Esophagus squamous epithelium (tissue), 5 donors: Measurements from ENCODE around the gene CNTNAP3B. TPM values are rescaled to one million over a fixed set of nuclear protein-coding genes. Genes with fewer than 3 reads are reported as not detected.
"Not testable (repeated sequence)": the region's sequence is repeated elsewhere in the genome, so short reads cannot be mapped to it uniquely, and the experiment has no call there.

Experiments
- DNase-seq: peaks from one replicate; lab custom pipeline; 2025; lab: John Stamatoyannopoulos, UW
- H3K27ac ChIP-seq, 4 donors: fragments of 200-600 bp; sonication (generic); one replicate each; pipeline ENCODE4 v1.5.1; 2016 to 2019; ENCODE audit warnings: mild to moderate bottlenecking in 1 of 4
- H3K27me3 ChIP-seq, 4 donors: fragments of 200-600 bp; sonication (generic); 1 replicate in 3 of 4; 2 replicates in 1 of 4; pipeline versions ENCODE4 v1.5.1 to v1.6.0; 2017 to 2021; ENCODE audit warnings: antibody characterized with exemption in 1 of 4
- H3K36me3 ChIP-seq, 3 donors: fragments of 200-600 bp; sonication (generic); one replicate each; pipeline ENCODE4 v1.5.1; 2016 to 2019
- H3K4me1 ChIP-seq, 3 donors: fragments of 200-600 bp; sonication (generic); one replicate each; pipeline ENCODE4 v1.5.1; 2017 to 2019
- H3K4me3 ChIP-seq, 4 donors: fragments of 200-600 bp; sonication (generic); 1 replicate in 3 of 4; 2 replicates in 1 of 4; pipeline ENCODE4 v1.5.1; 2016 to 2019; ENCODE audit warnings: mild to moderate bottlenecking in 2 of 4, moderate library complexity in 1 of 4
- H3K9me3 ChIP-seq, 3 donors: fragments of 200-600 bp; sonication (generic); one replicate each; pipeline ENCODE4 v1.5.1; 2016 to 2019
- WGBS, 2 donors: methylation state at CpG; one replicate each; pipeline ENCODE4 v1.1.5; 2018; 5-methylcytosine and 5-hydroxymethylcytosine counted together
- intact Hi-C: fragments of 100-400 bp; cut with DNase I; formaldehyde crosslinking; loops from one replicate; pipeline ENCODE4 v1.15.0; 2022
- total RNA-seq, 4 donors: library from RNA; depleted of rRNA; stranded (reverse); fragments of >200 nt; gene quantifications; one replicate each; pipeline ENCODE4 v1.1.0, GENCODE V29; 2016
- donor health status: DM: yes; HTN: yes; CAD: no.

Gene CNTNAP3B
- total RNA-seq, 4 donors from 2014 or later = 7.1 to 62.0 (median 10.1) TPM

DNA sequence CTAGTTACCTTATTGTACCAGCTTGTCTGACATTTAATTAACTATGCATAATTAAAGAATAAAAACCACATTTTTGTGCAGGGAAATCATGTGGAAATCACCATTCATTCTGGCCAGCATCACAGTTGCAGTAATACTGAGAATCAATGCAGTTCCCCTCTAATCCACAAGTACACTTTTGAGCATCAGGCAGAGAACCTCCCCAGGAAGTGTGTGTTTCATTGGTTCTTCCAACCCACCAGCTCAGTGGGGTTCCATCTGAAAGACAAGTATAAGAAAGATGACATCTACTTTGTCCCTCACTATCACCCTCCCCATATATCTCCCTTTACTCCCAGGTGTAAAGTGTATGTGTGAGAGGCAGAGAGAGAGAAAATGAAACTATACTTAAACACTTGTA lies 191.1 kb downstream of the CNTNAP3B start:
- H3K36me3 ChIP-seq, DNase-seq, H3K27ac ChIP-seq, H3K4me3 ChIP-seq, H3K9me3 ChIP-seq, H3K27me3 ChIP-seq, H3K4me1 ChIP-seq, intact Hi-C loops: not testable (repeated sequence)

DNA sequence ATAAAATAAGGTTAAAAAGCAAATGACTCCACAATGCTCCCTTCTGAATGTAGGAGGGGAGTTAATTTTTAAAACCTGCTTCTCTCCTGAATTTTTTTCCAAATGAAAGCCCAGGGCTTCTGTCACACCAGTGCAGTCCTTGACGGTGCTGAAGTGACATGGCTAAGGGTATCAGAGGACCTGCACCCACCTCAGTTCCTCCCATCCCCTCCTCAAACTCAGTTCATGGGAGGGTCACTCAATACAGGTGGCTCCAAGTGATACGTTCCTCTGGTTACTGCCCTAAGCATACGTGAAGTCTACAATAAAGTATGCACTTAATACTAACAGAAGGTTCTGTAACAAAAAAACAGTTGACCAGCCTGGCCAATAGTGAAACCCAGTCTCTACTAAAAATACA lies 193.5 kb downstream of the CNTNAP3B start:
- H3K36me3 ChIP-seq, H3K4me1 ChIP-seq, H3K27ac ChIP-seq, DNase-seq, H3K4me3 ChIP-seq, intact Hi-C loops, H3K27me3 ChIP-seq, H3K9me3 ChIP-seq: not testable (repeated sequence)
- WGBS, 2 donors = 76 to 78% methylated on average over 2 to 3 of the region's 3 CpGs

DNA sequence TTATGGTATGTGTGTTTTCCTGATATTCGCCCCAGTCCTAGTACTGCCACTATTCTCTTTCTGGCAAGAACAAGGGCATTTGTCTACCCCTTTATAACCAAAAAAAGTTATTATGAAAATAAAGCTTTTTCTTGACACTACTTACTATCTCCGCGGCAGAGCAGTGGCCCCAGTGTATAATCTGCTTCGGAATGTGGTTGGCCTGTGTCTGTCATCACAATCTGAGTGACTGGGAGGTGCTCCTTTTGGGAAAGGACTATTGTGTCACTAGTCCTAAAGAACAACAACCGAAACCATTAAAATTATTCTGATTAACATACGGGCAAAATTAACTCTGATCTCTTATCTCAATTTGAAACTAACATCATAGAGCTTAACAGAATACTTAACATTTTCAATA lies 200.1 kb downstream of the CNTNAP3B start:
- H3K27ac ChIP-seq, H3K27me3 ChIP-seq, H3K9me3 ChIP-seq, intact Hi-C loops, H3K4me3 ChIP-seq, H3K4me1 ChIP-seq, H3K36me3 ChIP-seq, DNase-seq: not testable (repeated sequence)
- WGBS, 2 donors = 100% methylated on average over 2 of the region's 6 CpGs; no CpG with 5 or more reads in 1 of the 2 donors

DNA sequence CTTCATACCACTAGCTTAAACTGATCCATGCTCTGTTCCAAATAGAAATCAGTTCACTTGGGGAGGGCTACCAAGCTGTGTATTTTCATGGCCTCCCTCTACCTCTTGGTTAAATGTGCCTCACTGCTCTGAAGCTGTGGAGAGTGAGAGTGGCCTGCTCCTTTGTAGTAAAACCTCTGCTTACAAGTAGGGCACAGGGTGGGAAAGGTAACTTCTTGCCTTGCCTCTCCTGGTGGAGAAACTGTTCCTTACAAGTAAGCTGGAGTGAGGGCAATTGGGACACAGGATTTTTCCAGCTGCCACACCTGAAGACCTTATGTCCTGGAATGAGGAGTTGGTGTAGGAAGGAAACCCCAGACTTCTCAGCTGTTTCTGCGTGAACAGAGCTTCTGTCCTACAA lies 211.9 kb downstream of the CNTNAP3B start:
- H3K27ac ChIP-seq, H3K4me1 ChIP-seq, H3K36me3 ChIP-seq, H3K27me3 ChIP-seq, H3K9me3 ChIP-seq, DNase-seq, H3K4me3 ChIP-seq, intact Hi-C loops: not testable (repeated sequence)
- no CpG with 5 or more reads among the region's 1 CpG for WGBS, 2 donors

DNA sequence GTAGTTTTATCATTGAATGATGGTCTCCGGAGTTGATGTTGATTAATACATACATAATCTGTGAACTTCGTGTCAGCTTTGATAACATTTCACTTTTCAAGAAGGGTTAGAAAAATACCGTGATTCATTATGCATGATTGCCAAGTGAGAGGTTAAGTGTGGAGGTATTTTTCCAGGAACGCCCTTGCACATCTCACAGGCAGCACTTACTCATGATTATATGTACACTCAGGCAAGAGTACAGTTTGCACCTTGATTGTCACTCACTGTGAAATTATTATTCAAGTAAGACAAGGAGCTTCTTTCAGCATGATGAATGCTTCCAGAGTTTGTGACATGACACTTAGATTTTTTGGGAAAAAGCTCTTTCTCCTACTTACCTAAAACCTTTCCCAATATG lies 223.7 kb downstream of the CNTNAP3B start:
- no CpG with 5 or more reads among the region's 4 CpGs for WGBS, 2 donors
- H3K27me3 ChIP-seq, H3K4me1 ChIP-seq, H3K36me3 ChIP-seq, DNase-seq, H3K4me3 ChIP-seq, intact Hi-C loops, H3K27ac ChIP-seq, H3K9me3 ChIP-seq: not testable (repeated sequence)

DNA sequence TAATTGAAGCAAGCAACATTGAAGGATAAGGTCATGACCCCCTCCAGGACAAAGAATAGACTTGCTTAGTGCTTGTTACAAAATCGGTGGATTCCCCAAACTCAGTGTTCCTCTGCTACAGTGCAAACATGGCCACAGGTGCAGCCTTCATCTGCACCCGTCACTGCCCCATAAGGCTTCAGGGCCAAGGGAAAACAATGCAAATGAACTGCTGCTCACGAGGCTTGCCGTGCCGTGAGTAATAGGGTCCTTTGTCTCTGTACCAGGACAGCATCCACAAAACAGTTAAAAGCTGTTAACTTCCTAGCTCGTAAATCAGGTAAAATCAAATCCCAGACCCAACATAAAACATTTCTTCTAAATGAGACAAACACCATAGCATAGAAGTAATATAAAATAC lies 226.5 kb downstream of the CNTNAP3B start:
- WGBS, 2 donors = no CpG with 5 or more reads among the region's 6 CpGs
- H3K36me3 ChIP-seq, H3K4me1 ChIP-seq, intact Hi-C loops, H3K27me3 ChIP-seq, DNase-seq, H3K4me3 ChIP-seq, H3K27ac ChIP-seq, H3K9me3 ChIP-seq: not testable (repeated sequence)

DNA sequence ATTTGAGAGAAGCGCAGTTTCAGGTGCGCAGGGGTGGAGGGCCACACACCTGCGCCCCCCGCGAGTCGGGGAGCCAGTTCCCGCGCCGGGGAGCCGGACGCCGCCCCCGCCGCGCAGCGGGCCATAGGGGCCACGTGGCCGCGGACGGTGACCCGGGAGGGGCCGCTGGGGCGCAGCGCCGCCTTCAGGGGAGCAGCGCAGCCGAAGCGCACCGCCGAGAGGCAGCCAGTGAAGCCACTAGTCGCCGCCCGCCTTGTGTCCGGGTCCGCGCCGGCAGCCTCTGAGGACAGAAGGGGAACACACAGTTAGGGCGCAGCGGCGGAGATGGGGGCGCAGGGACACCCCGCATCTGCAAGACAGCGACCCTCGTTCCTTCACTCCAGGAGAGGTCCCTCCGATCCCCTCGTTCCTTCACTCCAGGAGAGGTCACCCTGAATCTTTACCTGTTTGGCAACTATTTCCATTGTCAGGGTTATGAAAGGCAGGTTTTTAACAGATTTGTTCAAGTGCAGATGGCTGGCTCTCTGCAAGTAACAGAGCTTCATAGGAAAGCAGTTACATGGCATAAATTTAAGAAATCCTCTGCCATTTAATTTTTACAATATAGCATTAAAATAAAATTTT lies 230.4 kb downstream of the CNTNAP3B start:
- DNase-seq = not testable (repeated sequence)
- no CpG with 5 or more reads among the region's 46 CpGs for WGBS, 2 donors

DNA sequence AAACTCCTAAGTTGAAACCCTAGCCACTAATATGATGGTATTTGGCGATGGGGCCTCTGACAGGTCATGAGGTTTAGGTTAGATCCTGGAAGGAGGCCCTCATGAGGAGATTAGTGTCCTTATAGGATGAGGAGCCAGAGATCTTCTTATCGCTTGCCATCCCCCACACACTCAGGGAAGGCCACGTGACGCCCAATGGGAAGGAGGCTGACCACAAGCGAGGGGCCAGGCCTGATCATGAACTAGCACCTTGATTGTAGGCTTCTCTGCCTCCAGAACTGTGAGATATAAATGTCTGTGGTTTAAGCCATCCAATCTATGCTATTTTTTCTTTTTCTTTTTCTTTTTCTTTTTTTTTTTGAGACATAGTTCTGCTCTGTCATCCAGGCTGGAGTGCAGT lies 254.7 kb downstream of the CNTNAP3B start:
- intact Hi-C loops, H3K27me3 ChIP-seq, H3K27ac ChIP-seq, DNase-seq, H3K36me3 ChIP-seq, H3K9me3 ChIP-seq, H3K4me1 ChIP-seq, H3K4me3 ChIP-seq: not testable (repeated sequence)
- no CpG with 5 or more reads among the region's 5 CpGs for WGBS, 2 donors

More for the DNA sequence above, 230.4 kb downstream of the CNTNAP3B start:
- H3K4me1 ChIP-seq, H3K4me3 ChIP-seq, H3K36me3 ChIP-seq, H3K27ac ChIP-seq, H3K27me3 ChIP-seq, H3K9me3 ChIP-seq, intact Hi-C loops: not testable (repeated sequence)

DNA sequence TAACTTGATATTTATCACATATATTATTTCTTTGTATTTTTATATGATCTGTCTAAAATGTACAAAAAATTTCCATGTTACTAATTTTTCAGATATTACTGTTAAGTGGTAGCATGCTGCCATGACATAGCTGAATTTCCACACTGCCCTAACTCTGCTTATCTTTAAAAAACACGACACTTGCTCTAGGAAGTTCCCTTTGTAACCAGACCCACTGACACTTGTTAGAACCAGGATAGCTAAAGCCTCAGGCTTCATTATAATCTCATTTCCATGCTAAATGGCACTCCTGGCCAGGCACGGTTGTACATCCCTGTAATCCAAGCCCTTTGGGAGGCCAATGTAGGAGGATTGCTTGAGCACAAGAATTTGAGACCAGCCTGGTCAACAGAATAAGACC lies 273.8 kb downstream of the CNTNAP3B start:
- H3K36me3 ChIP-seq, H3K27ac ChIP-seq, H3K9me3 ChIP-seq, H3K4me3 ChIP-seq, H3K27me3 ChIP-seq, intact Hi-C loops, H3K4me1 ChIP-seq, DNase-seq: not testable (repeated sequence)
- whole genome bisulfite sequencing, 2 donors = no CpG with 5 or more reads among the region's 2 CpGs

DNA sequence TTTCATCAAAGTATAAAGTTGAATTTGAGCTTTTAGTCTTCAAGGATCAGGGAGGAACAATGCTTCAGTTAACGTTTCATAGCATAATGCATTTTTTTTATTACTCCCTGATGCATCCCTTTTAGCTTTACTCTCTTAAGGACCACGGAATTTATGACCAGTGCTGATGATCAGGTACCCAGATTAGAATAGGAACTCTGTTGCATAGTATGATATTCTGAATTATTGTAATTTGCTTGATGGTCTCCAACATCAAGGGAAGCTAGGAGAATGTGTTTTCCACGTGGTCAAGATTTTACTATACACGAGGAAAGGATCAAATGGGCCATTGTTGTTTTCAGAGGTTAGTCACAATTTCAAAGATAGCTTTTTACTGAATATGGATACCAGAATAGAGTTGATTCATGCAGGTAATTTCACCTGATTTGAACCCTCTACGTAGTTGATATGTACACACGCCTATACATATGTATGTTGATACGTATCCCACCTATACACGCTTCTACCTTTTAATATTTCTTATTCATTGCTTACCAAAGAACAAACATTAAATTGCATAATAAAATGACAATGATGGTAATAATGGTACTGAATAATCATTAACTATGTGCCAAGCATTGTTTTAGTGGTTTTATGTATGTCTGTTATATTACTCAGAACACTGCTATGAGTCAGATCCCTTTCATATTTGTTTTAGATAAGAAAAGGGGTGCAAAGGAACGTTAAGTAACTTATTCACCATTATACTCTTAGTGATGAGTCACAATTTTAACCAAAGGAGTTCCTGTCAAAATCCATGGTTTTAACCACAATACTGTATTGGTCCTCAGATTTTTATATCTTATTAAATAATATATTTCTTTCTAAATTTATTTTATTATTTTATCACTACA lies 277.1 kb downstream of the CNTNAP3B start:
- H3K4me3 ChIP-seq, H3K27me3 ChIP-seq, H3K27ac ChIP-seq, intact Hi-C loops, H3K36me3 ChIP-seq, H3K9me3 ChIP-seq, DNase-seq, H3K4me1 ChIP-seq: not testable (repeated sequence)
- WGBS, 2 donors = no CpG with 5 or more reads among the region's 9 CpGs

DNA sequence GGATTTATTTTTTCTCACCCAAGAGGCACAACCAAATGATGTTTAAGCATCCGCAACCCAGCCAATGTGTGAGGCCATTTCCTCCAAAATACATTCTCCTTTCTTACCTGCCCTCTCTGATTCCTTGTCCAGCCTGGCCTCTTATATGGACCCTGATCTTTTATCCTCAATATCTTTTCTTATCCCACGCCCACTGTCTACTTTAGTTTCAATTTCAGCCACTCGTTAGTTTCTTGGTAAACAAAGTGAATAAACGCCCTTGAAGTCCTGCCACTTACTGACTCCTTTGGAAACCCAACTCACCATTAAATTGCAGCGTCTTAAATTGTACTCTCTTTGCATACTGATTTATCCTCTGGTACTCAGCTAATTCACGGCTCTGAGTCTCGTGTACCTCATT lies 281.4 kb downstream of the CNTNAP3B start:
- H3K27me3 ChIP-seq, H3K4me3 ChIP-seq, DNase-seq, H3K36me3 ChIP-seq, intact Hi-C loops, H3K4me1 ChIP-seq, H3K27ac ChIP-seq, H3K9me3 ChIP-seq: not testable (repeated sequence)
- no CpG with 5 or more reads among the region's 7 CpGs for WGBS, 2 donors
